H9 (cell line): ENCODE measurements around the gene FAM170B. TPM values are rescaled to one million over a fixed set of nuclear protein-coding genes. Genes with fewer than 3 reads are reported as not detected.
A peak's percentile ranks its signal among the peaks of the same experiment; 100 is the strongest.

ENCODE experiments used
- DNase-seq: peaks from one replicate; pipeline ENCODE4 v3.0.0-alpha.2; 2017
- H2AFZ ChIP-seq: one replicate; pipeline ENCODE4 v1.6.1; 2013; ENCODE audit warnings: mild to moderate bottlenecking, low read length, control low read depth, moderate library complexity
- H2AK5ac ChIP-seq: 2 replicates; pipeline ENCODE4 v1.6.1; 2013; ENCODE audit warnings: low read length, control low read depth, mixed read lengths; ENCODE audit not compliant: insufficient read length
- H2BK120ac ChIP-seq: one replicate; pipeline ENCODE4 v1.6.1; 2013; ENCODE audit warnings: low read depth, mild to moderate bottlenecking, low read length, control low read depth, inconsistent platforms; ENCODE audit not compliant: poor library complexity, severe bottlenecking
- H2BK12ac ChIP-seq: 2 replicates; pipeline ENCODE4 v1.6.1; 2013; ENCODE audit warnings: low read length, control low read depth, mixed read lengths, low read depth; ENCODE audit not compliant: insufficient read length
- H2BK15ac ChIP-seq: 2 replicates; pipeline ENCODE4 v1.6.1; 2013; ENCODE audit warnings: low read depth, low read length, control low read depth
- H2BK20ac ChIP-seq: one replicate; pipeline ENCODE4 v1.6.1; 2013; ENCODE audit warnings: low read depth, mild to moderate bottlenecking, low read length, control low read depth, inconsistent platforms; ENCODE audit not compliant: poor library complexity, severe bottlenecking
- H2BK5ac ChIP-seq: 2 replicates; pipeline ENCODE4 v1.6.1; 2013; ENCODE audit warnings: low read length, control low read depth, mixed read lengths; ENCODE audit not compliant: insufficient read length
- H3K14ac ChIP-seq: 2 replicates; pipeline ENCODE4 v1.6.1; 2013; ENCODE audit warnings: low read length, control low read depth; ENCODE audit not compliant: insufficient read depth
- H3K18ac ChIP-seq: 2 replicates; pipeline ENCODE4 v1.6.1; 2013; ENCODE audit warnings: low read depth, mild to moderate bottlenecking, mixed read lengths, low read length, control low read depth; ENCODE audit not compliant: insufficient read length
- H3K23ac ChIP-seq: 2 replicates; pipeline ENCODE4 v1.6.1; 2013; ENCODE audit warnings: low read length, control low read depth, mixed read lengths, low read depth; ENCODE audit not compliant: insufficient read length
- H3K23me2 ChIP-seq: 2 replicates; pipeline ENCODE4 v1.6.1; 2013; ENCODE audit warnings: low read depth, mild to moderate bottlenecking, mixed read lengths, low read length, control low read depth; ENCODE audit not compliant: insufficient read length, poor library complexity, severe bottlenecking
- H3K27ac ChIP-seq: 2 replicates; pipeline ENCODE4 v1.5.1; 2013; ENCODE audit warnings: low read length, control low read depth, mixed read lengths, low read depth; ENCODE audit not compliant: insufficient read length
- H3K27me3 ChIP-seq: 2 replicates; pipeline ENCODE4 v1.6.1; 2013; ENCODE audit warnings: low read length, control low read depth, inconsistent platforms; ENCODE audit not compliant: insufficient read depth
- H3K4ac ChIP-seq: 2 replicates; pipeline ENCODE4 v1.6.1; 2013; ENCODE audit warnings: low read depth, mild to moderate bottlenecking, control low read depth, inconsistent platforms, low read length, moderate library complexity
- H3K4me1 ChIP-seq: 2 replicates; pipeline ENCODE4 v1.6.1; 2013; ENCODE audit warnings: low read length, control low read depth, inconsistent platforms; ENCODE audit not compliant: insufficient read depth
- H3K4me2 ChIP-seq: 2 replicates; pipeline ENCODE4 v1.6.1; 2013; ENCODE audit warnings: low read length, control low read depth, mixed read lengths; ENCODE audit not compliant: insufficient read length, insufficient read depth
- H3K56ac ChIP-seq: 2 replicates; pipeline ENCODE4 v1.6.1; 2013; ENCODE audit warnings: low read depth, mild to moderate bottlenecking, mixed read lengths, low read length, control low read depth; ENCODE audit not compliant: insufficient read length
- H3K79me1 ChIP-seq: 2 replicates; pipeline ENCODE4 v1.6.1; 2013; ENCODE audit warnings: low read depth, mild to moderate bottlenecking, moderate library complexity, low read length, control low read depth, inconsistent platforms; ENCODE audit not compliant: insufficient read depth, poor library complexity, severe bottlenecking
- H3K79me2 ChIP-seq: 2 replicates; pipeline ENCODE4 v1.6.1; 2013; ENCODE audit warnings: low read length, control low read depth, inconsistent platforms; ENCODE audit not compliant: insufficient read depth
- H3K9ac ChIP-seq: 2 replicates; pipeline ENCODE4 v1.6.1; 2013; ENCODE audit warnings: low read length, control low read depth, mixed read lengths; ENCODE audit not compliant: insufficient read length; ENCODE audit errors: extremely low read depth
- H3K9me3 ChIP-seq: one replicate; pipeline ENCODE4 v1.6.1; 2013; ENCODE audit warnings: low read depth, low read length, inconsistent platforms; ENCODE audit not compliant: control insufficient read depth
- H3T11ph ChIP-seq: one replicate; pipeline ENCODE4 v1.6.1; 2013; ENCODE audit warnings: mild to moderate bottlenecking, low read length, control low read depth, inconsistent platforms
- H4K20me1 ChIP-seq: one replicate; pipeline ENCODE4 v1.6.1; 2013; ENCODE audit not compliant: control insufficient read depth, insufficient read length, insufficient read depth
- H4K5ac ChIP-seq: 2 replicates; pipeline ENCODE4 v1.6.1; 2013; ENCODE audit warnings: low read depth, mild to moderate bottlenecking, mixed read lengths, low read length, control low read depth; ENCODE audit not compliant: insufficient read length
- H4K8ac ChIP-seq: replicated peaks from 2 replicates; pipeline ENCODE4 v1.6.1; 2013; ENCODE audit warnings: low read length, control low read depth, mixed read lengths, low read depth; ENCODE audit not compliant: insufficient read length
- H4K91ac ChIP-seq: 2 replicates; pipeline ENCODE4 v1.6.1; 2013; ENCODE audit warnings: low read depth, mild to moderate bottlenecking, moderate library complexity, mixed read lengths, low read length, control low read depth; ENCODE audit not compliant: insufficient read length
- H3K27ac Mint-ChIP-seq, 3 experiments: 2 replicates in 2 of 3; 3 replicates in 1 of 3; pipeline ENCODE4 v1.8.0; 2020 to 2021; ENCODE audit warnings: mixed read lengths in 3 of 3, mild to moderate bottlenecking in 1 of 3, moderate library complexity in 1 of 3
- H3K27me3 Mint-ChIP-seq: 2 replicates; pipeline ENCODE4 v1.8.0; 2021; ENCODE audit warnings: low read depth, mild to moderate bottlenecking, moderate library complexity, mixed read lengths
- H3K36me3 Mint-ChIP-seq, 3 experiments: 2 replicates in 2 of 3; 3 replicates in 1 of 3; pipeline ENCODE4 v1.8.0; 2020 to 2021; ENCODE audit warnings: low read depth in 3 of 3, mixed read lengths in 3 of 3; ENCODE audit not compliant: insufficient read depth in 1 of 3
- H3K4me1 Mint-ChIP-seq, 2 experiments: 2 replicates each; pipeline ENCODE4 v1.8.0; 2020; ENCODE audit warnings: mixed read lengths in 2 of 2
- H3K4me3 Mint-ChIP-seq, 2 experiments: 2 replicates in 1 of 2; 3 replicates in 1 of 2; pipeline ENCODE4 v1.8.0; 2020 to 2021; ENCODE audit warnings: mild to moderate bottlenecking in 2 of 2, mixed read lengths in 2 of 2, moderate library complexity in 1 of 2
- H3K9me3 Mint-ChIP-seq, 2 experiments: 2 replicates in 1 of 2; 3 replicates in 1 of 2; pipeline ENCODE4 v1.8.0; 2020; ENCODE audit warnings: mild to moderate bottlenecking in 2 of 2, mixed read lengths in 2 of 2, moderate library complexity in 1 of 2
- CTCF ChIP-seq: fragments of 200-600 bp; sonication (generic); conservative IDR thresholded peaks from 3 replicates; pipeline ENCODE4 v1.8.0; 2021; ENCODE audit warnings: antibody characterized with exemption, mild to moderate bottlenecking
- WGBS: extraction: QIAGEN DNeasy Blood & Tissue Kit; methylation state at CpG from one replicate; pipeline ENCODE4 v1.1.7; 2013; ENCODE audit warnings: missing lambda C conversion rate, low lambda C conversion rate, mixed read lengths; ENCODE audit not compliant: insufficient read length; ENCODE audit errors: extremely low coverage; 5-methylcytosine and 5-hydroxymethylcytosine counted together
- total RNA-seq: library from RNA; stranded (reverse); gene quantifications from 2 replicates; pipeline ENCODE4 v1.2.1, GENCODE V29; 2021

Gene FAM170B
- total RNA-seq, 1 experiment from 2014 or later: not detected

- H3K9me3 Mint-ChIP-seq: 0 out of 5 replicates have a peak, but pooled peaks cover 0 to 3% of the 10 kb centered on the region in 2 experiments
- H3K9ac ChIP-seq: no peak overlapping the region
- no peak for DNase-seq
- H2BK20ac ChIP-seq: no peak overlapping the region
- WGBS: no CpG with 5 or more reads among the region's 10 CpGs
- H3K9me3 ChIP-seq: no peaks in the 10 kb centered on the region
- H2BK120ac ChIP-seq: no peak overlapping the region
- no peak overlapping the region for H4K8ac ChIP-seq
- no peaks in the 10 kb centered on the region for H3K27me3 Mint-ChIP-seq
- no peak overlapping the region for H3K4me3 Mint-ChIP-seq
- no peak overlapping the region for H3K18ac ChIP-seq
- no peak overlapping the region for H3K23ac ChIP-seq
- no peak overlapping the region for H2BK5ac ChIP-seq
- no peaks in the 10 kb centered on the region for H3K23me2 ChIP-seq
- H2AK5ac ChIP-seq: no peak overlapping the region
- H3K27ac Mint-ChIP-seq: peak overlapping the region; percentile 37 to 69 (median 43); a peak in 5 of 7 replicates
- H3K4ac ChIP-seq: no peak overlapping the region
- no peak for TF ChIP-seq CTCF
- H3K4me2 ChIP-seq: no peak overlapping the region
- no peak overlapping the region for H2AFZ ChIP-seq
- peaks cover 4 to 9% of the 10 kb centered on the region in 2 experiments for H3K4me1 Mint-ChIP-seq
- no peak overlapping the region for H4K5ac ChIP-seq
- 0 out of 2 replicates have a peak overlapping the region, but pooled peaks have one; percentile 5 for H3K14ac ChIP-seq
- H3K79me2 ChIP-seq: no peaks in the 10 kb centered on the region
- H2BK12ac ChIP-seq: no peak overlapping the region
- H4K20me1 ChIP-seq: no peaks in the 10 kb centered on the region
- no peak overlapping the region for H3K27ac ChIP-seq
- H3K4me1 ChIP-seq: no peaks in the 10 kb centered on the region
- no peak overlapping the region for H3T11ph ChIP-seq
- no peaks in the 10 kb centered on the region for H3K79me1 ChIP-seq
- no peak overlapping the region for H3K56ac ChIP-seq
- H3K36me3 Mint-ChIP-seq: no peaks in the 10 kb centered on the region; a peak in 1 of 7 replicates
- H4K91ac ChIP-seq: no peak overlapping the region
- H3K27me3 ChIP-seq: no peaks in the 10 kb centered on the region
- H2BK15ac ChIP-seq: no peak overlapping the region
These were observed 41.2 kb upstream of the FAM170B start for GRCh38 chr10:49174926-49175500.
